NCI-H2107 treated with DMSO at 0.1 percent for 48 hours (cell line): ENCODE data around the gene COQ6.
A peak's percentile ranks its signal among the peaks of the same experiment; 100 is the strongest.
"Not testable (repeated sequence)": the region's sequence is repeated elsewhere in the genome, so short reads cannot be mapped to it uniquely, and the experiment has no call there.

Experiments
- DNase-seq: peaks from one replicate; lab custom pipeline; 2025; ENCODE audit not compliant: unreplicated experiment; lab: John Stamatoyannopoulos, UW

Gene COQ6

DNA sequence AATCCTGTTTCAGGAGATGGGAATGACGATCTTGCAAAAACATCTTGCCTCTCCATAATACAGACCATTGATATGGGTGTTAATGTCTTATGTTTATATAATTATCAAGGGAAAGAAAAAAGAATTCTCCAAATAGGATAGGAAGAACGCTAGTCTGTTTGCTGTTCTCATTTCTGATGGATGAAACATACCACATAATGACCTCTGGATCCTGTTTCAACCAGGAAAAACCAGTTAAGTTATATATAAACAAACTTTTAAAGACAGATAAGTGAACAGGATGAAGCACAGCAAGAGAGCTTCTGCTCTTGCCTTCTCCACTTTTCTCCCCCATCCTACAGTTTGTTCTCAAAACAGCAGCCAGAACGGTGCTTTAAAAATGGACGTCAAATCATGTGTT, 27.8 kb downstream of the COQ6 start:
- no peak for DNase-seq

DNA sequence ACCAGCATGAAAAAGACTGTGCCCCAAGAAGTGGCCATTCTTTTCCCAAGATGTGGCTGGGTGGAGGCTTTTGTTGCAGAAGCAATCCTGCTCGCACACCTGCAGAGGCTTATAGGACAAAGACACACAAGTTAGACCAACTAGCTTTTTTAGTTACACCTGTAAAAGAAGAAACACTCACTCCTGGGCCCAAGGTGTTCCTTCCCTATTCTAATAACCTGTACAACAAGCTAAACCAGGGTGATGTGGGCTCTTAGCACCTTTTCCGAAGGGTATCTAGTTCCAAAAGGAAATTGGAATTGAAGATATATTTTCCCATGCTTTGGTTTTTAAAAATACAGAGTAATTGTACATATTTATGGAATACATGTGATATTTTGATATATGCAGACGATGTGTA, 38.0 kb downstream of the COQ6 start:
- DNase-seq, result no peak

DNA sequence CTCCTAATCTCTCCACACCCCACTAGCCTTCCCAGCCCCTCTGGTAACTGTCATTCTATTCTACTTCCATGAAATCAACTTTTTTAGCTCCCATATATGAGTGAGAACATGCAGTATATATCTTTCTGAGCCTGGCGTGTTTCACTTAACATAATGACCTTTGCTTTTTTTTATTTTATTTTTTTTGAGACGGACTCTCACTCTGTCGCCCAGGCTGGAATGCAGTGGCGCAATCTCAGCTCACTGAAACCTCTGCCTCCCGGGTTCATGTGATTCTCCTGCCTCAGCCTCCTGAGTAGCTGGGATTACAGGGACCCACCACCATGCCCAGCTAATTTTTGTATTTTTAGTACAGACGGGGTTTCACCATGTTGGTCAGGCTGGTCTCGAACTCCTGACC, 38.6 kb downstream of the COQ6 start:
- DNase-seq, result not testable (repeated sequence)

DNA sequence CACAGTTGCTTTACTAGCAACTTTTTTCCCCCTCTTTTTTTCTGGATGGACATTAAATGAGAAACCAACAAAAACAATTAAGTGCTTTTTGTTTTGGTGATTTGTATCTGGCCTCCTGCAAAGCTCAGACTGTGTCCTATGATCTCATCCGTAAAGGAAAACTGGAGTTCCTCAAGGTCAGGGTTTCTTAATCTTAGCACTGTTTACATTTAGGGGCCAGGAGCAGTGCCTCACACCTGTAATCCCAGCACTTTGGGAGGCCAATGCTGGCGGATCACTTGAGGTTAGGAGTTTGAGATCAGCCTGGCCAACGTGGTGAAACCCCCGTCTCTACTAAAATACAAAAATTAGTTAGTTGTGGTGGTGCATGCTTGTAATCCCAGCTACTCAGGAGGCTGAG, 41.0 kb downstream of the COQ6 start:
- no peak for DNase-seq

DNA sequence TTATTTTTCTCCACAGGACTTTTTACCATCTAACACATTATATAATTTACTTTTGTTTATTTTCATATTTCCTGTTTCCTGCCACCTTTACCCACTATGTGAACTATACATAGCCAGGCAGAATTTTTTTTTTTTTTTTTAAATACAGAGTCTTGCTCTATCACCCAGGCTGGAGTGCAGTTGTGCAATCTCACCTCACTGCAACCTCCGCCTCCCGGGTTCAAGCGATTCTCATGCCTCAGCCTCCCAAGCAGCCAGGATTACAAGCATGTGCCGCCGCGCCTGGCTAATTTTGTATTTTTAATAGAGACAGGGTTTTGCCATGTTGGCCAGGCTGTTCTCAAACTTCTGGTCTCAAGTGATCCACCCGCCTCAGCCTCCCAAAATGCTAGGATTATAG, 44.8 kb downstream of the COQ6 start:
- DNase-seq, result not testable (repeated sequence)

DNA sequence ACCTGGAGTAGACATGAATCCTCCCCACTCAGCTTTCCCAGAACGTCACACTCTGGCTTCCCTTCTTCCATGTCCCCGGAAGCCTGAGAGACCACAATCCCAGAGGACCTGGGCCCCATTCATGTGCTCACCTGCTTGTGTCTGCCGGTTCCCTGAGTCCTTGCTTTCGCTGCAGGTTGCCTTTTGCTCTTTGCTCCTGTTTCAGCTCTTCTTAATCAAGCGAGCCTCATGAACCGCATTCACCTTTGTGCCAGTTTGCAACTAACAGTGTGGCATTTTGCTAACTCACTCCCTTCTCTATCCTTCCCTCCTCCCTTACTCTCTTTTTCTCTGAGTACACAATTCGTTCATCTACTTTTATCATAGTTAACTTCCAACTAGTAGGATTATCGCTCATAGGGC, 45.9 kb downstream of the COQ6 start:
- DNase-seq, result peak; percentile 95

DNA sequence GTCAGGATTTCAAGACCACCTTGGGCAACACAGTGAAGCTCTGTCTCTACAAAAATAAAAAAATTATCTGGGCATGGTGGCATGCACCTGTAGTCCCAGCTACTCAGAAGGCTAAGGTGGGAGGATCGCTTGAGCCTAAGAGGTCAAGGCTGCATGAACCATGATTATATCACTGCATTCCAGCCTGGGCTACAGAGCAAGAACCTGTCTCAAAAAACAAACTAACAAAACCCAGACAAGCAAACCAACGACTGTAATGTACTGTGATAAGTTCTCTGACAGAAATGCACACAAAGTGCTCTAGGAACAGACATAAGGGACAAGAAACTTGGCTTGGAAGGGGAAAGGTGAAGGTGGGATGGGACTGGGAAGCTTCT, 46.6 kb downstream of the COQ6 start:
- no peak for DNase-seq

DNA sequence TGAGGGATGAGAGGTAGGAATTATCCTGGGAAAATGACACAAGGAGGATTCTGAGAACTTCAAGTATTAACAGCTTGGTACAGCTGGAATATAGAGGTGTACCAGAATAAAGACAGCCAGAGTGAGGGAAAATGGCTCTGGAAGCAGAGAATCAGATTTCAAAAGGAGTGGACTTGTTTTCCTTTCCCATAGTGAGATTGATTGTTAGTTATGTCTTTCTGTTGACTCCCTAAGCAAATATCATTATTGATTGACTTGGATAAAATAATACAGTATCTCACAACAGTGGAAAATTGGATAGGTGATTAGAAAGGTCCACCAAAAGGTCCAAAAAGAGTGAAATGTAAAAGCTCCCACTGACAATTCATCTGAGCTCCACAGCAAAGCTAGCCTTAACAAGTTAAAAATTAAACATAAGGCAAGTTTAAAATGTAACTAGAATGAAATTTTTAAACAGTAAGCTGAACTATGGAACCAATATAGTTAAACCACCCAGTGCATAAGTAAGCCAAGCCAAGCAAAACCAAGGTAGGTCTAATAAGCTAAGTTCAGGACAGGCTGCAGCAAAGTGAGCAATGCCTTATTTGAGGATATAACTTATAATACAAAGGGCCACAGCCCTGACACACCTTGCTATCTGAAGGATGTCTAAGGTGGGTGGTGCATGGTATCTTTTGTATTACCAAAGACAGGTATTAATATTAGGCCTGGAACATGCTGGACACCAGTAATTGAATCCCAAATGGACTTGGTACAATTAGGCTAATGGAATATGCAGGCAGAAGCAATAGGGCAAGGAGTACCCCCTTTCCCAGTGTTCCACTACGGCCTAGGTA, 47.2 kb downstream of the COQ6 start:
- DNase-seq, result peak; percentile 70

DNA sequence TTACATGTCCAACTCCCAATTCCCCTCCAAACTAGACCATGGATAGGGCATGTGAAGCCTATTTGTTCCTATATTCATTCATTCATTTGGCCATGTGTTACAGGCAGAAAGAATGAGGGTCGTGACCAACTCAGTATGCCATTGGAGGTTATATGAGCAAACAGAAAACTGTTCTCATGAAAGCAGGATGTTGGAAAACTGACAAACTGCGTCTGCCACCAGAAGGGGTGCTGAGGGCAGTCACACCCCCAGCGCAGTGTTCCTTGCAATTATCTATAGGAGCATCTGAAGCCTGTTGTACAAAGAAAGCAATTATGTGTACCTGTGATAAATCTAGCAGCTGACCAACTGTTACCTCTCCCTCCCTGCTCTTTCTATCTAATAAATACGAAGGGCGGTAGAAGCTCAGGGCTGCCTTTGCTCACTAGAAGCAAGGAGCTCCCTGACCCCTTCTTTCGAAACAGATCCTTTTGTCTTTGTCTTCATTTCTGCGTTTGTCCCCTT, 47.9 kb downstream of the COQ6 start:
- DNase-seq, result no peak

DNA sequence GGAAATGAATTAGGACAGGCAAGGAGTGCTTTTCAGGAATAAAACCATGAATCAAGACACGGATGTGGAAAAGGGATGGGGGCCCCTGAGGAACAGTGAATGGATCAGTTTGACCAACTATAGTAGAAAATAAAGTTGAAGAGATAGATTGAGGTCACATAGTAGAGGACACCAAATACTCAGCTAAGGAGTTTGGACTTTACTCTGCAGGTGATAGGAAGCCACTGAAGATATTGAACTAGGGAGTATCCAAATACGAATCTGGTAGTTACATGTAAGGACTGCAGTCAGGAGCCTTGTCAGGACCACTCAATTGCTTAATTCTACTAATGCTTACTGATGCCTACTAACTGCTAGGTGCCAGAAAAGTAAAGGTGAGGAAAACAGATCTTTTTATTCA, 48.6 kb downstream of the COQ6 start:
- no peak for DNase-seq

DNA sequence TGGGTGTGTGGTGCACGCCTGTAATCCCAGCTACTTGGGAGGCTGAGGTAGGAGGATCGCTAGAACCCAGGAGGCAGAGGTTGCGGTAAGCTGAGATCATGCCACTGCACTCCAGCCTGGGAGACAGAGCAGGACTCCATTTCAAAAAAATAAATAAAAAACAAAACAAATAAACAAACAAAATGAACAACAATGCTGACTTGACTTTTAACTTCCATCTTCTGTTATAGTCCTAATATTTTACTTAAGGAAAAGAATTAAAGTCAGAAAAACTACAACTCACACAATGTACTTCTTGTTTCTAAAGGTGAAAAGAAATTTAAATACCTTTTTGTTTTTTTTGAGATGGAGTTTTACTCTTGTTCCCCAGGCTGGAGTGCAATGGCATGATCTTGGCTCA, 55.6 kb downstream of the COQ6 start:
- DNase-seq, result not testable (repeated sequence)

DNA sequence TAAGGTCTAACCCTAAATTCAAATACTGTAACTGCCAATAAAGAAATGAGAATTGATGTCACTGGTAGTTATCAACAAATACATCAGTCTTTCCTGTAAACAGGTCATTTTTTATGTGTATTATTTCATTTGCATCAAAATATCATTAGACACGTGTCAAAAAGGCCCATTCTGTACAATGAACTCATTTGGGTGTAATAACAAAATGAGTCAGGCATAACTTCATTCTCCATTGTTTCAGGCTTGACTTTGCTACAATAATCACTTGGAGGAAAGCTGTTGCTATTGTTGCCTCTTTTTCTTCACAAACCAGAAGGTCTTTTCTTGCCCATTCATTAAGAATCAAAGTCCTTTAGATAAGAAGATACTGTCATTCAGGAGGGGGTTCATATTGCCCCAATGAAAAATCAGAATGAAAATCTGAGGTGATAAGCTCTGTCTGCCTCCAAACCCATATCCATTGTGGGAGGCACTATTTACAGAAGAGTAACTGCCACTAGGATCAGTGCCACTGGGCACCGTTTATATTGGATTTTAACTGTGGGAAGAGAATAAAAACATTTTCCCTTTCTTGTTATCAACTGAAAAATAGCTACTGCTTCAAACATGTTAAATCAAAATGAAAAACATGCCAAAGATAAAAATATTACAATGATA, 58.9 kb downstream of the COQ6 start:
- DNase-seq, result no peak
